NCI-H128 (cell line): ENCODE measurements around the gene GOLGA8Q.
"Not testable (repeated sequence)": the region's sequence is repeated elsewhere in the genome, so short reads cannot be mapped to it uniquely, and the experiment has no call there.

ENCODE experiments used
- DNase-seq: peaks from one replicate; lab custom pipeline; 2025; ENCODE audit not compliant: unreplicated experiment; lab: John Stamatoyannopoulos, UW

GOLGA8Q gene, protein sequence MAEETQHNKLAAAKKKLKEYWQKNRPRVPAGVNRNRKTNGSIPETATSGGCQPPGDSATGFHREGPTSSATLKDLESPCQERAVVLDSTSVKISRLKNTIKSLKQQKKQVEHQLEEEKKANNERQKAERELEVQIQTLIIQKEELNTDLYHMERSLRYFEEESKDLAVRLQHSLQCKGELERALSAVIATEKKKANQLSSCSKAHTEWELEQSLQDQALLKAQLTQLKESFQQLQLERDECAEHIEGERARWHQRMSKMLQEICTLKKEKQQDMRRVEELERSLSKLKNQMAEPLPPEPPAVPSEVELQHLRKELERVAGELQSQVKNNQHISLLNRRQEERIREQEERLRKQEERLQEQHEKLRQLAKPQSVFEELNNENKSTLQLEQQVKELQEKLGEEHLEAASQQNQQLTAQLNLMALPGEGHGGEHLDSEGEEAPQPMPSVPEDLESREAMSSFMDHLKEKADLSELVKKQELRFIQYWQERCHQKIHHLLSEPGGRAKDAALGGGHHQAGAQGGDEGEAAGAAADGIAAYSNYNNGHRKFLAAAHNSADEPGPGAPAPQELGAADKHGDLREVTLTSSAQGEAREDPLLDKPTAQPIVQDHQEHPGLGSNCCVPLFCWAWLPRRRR

GRCh38 chr15:30551750-30552149 lies at the start of gene GOLGA8Q:
Gene GOLGA8Q, plus strand, starts transcription at chr15:30552050. Its CDS starts 28 bp downstream, at chr15:30552078.
- not testable (repeated sequence) for DNase-seq

- not testable (repeated sequence) for DNase-seq
Measured at GRCh38 chr15:30502904-30503781, 48.7 kb upstream of the GOLGA8Q start.

- not testable (repeated sequence) for DNase-seq
Measured at GRCh38 chr15:30504162-30504843, 47.5 kb upstream of the GOLGA8Q start.

DNA sequence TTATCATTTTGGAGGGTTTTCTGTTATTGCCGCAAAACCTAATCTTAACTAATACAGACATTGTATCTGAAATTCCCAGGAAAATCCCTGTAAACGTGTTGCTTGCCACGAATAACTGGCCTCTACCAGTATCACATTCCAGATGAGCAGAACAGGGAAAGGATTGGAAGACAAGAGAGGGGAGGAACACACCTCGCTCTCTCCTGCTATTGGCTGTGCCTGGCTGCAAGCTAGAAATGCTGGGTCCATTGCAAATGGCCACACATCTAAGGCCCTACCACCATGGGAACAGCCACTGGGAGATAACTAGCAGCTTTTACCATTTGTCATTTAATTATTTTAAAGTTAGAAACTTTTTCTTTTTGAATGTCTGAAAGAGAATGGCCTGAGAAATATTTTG lies 37.3 kb upstream of the GOLGA8Q start:
- not testable (repeated sequence) for DNase-seq

GRCh38 chr15:30523453-30524243 lies 28.2 kb upstream of the GOLGA8Q start:
- DNase-seq: not testable (repeated sequence)

DNA sequence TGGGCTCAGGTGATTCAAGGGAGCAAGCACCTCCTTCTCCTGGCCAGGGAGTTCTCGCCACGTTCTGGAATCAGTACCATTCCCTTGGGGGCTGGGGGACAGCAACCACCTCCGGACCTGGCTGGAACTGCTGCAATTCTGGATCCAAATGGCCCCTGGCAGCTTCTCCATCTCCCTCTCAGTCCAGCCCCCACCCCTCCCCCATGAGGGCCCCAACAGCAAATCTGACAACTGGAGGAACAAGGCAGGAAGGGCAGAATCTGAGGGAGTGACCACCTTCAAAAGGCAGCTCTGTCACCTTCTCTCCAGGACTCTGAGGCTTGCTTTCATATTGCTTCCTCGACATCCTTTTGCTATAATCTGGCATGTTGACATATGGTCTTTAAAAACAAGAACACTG lies 25.9 kb upstream of the GOLGA8Q start:
- not testable (repeated sequence) for DNase-seq

GRCh38 chr15:30529049-30529448 lies 22.8 kb upstream of the GOLGA8Q start:
- DNase-seq: not testable (repeated sequence)

DNA sequence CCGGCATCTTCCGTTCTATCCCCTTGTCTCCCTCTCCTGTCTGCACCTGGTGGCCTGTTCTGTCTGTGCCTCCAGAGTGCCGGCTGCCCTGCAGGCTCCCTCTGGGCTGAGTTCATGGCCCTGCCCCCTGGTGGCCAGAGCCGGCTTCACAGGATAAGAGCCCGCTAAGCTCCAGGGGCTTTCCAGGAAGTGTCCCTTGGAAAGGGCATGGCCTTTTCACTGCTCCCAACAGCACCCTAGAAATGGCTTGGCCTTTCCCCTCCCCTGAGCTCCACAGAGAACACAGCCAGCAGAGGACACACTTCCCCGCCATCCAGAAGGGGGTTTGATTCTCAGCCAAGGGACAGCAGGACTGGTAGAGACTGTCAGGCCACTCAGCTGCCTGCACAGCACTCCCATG lies 15.1 kb downstream of the GOLGA8Q start:
- DNase-seq: not testable (repeated sequence)

DNA sequence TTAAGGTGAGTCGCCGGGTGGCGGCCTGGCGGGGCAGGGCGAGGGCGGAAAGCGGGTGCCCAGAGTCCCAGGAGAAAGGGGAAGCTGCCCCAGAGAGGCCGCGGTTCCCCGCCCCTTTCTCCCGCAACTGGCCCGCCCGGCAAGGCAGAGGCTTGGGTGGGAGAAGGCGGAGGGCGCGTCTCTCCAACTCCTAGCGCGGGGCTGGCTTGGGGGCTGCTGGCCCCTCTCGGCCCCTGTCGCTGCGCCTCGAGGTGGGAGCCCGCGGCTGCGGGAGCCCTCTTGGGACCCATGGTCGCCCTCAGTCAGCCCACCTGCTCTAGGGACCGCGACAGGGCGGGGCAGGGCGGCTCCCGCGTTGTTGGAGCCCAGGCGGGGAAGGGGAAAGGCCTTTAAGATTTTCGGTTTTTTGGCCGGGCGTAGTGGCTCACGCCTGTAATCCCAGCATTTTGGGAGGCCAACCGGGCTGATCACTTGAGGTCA lies 21.2 kb downstream of the GOLGA8Q start:
- not testable (repeated sequence) for DNase-seq

DNA sequence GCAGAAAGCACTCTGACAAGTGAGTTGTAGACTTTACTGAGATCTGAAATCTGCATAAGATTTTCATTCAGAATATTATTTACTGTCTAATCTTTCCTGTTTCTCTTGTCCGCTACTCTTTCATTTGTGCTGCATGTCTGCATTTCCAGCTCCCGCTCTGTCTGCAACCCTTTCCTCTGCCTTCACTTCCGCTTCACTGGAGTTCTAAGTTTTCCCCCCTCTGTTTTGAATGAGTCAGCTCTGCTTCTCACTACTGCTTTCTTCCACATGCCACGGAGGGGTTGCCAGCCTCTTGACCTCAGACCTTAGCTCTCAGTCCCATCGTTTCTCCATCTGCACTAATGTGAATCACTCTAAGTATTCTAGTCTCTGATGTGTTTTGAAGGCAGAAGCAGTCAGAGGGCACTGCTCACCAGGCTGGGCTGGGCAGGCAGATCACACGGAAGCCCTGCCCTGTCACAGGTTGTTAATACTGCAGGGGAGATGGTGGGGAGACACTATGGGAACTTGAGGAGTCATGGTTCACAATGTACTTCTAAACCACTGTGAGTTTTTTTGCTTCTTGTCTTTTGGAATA lies 27.6 kb downstream of the GOLGA8Q start:
- not testable (repeated sequence) for DNase-seq

DNA sequence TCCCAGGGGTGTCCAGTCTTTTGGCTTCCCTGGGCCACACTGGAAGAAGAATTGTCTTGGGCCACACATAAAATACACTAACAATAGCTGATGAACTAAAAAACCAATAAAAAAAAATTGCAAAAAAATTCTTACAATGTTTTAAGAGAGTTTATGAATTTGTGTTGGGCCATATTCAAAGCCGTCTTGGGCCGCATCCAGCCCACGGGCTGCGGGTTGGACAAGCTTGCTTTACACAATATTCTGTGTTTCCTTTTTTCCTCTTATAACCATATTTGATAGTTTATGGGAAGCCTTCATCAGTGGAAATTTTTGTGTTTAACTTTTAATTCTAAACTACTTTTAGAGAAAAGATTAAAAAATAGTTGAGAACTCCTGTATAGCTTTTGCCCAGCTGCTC lies 28.9 kb downstream of the GOLGA8Q start:
- not testable (repeated sequence) for DNase-seq

GRCh38 chr15:30598953-30599352 lies 47.1 kb downstream of the GOLGA8Q start:
- DNase-seq: not testable (repeated sequence)

- DNase-seq: not testable (repeated sequence)
Measured at GRCh38 chr15:30603796-30604195, 51.9 kb downstream of the GOLGA8Q start, which contains the start of gene GOLGA8H. Gene GOLGA8H, plus strand, starts transcription at chr15:30604028. Its CDS starts 98 bp downstream, at chr15:30604126.
